Measurements from ENCODE around the gene CDKN2AIPNL.

Gene CDKN2AIPNL

GRCh38 chr5:134437847-134438581, 26.3 kb upstream of the CDKN2AIPNL start:
- Mint-ChIP-seq H3K9me3 (no peaks in the 10 kb centered on the region), H3K4me3 (no peak overlapping the region), H3K4me1 (peaks cover 32% of the 10 kb centered on the region), H3K36me3 (ENCODE audit: low read depth) (no peaks in the 10 kb centered on the region), H3K27ac (peak overlapping the region in 2 of 3 experiments; percentile 14 to 76), H3K27me3 (ENCODE audit: low read depth) (peaks cover 20% of the 10 kb centered on the region)
- TF ChIP-seq CTCF (IDR thresholded peaks at IDR 0.05; ENCODE audit: unreplicated experiment in 3 of 3) = no peak

- H3K27me3 Mint-ChIP-seq (ENCODE audit: low read depth) = peaks cover 20% of the 10 kb centered on the region
These were observed 25.7 kb upstream of the CDKN2AIPNL start for GRCh38 chr5:134437340-134437846.

GRCh38 chr5:134436523-134437339, 25.1 kb upstream of the CDKN2AIPNL start:
- Mint-ChIP-seq H3K27ac (peak overlapping the region; percentile 35 to 66 (median 44)), H3K4me1 (peaks cover 32% of the 10 kb centered on the region), H3K36me3 (ENCODE audit: low read depth) (no peaks in the 10 kb centered on the region), H3K4me3 (no peak overlapping the region), H3K9me3 (no peaks in the 10 kb centered on the region), H3K27me3 (ENCODE audit: low read depth) (peaks cover 20% of the 10 kb centered on the region)
- TF ChIP-seq CTCF (IDR thresholded peaks at IDR 0.05; ENCODE audit: unreplicated experiment in 3 of 3) = no peak

More at GRCh38 chr5:134437340-134437846, 25.7 kb upstream of the CDKN2AIPNL start:
- TF ChIP-seq CTCF (IDR thresholded peaks at IDR 0.05; ENCODE audit: unreplicated experiment in 3 of 3) = no peak
- Mint-ChIP-seq H3K36me3 (ENCODE audit: low read depth) (no peaks in the 10 kb centered on the region), H3K27ac (peak overlapping the region; percentile 35 to 66 (median 44)), H3K4me1 (peaks cover 32% of the 10 kb centered on the region), H3K4me3 (no peak overlapping the region), H3K9me3 (no peaks in the 10 kb centered on the region)

GRCh38 chr5:134435560-134435959, 23.9 kb upstream of the CDKN2AIPNL start:
- no peak for TF ChIP-seq CTCF (IDR thresholded peaks at IDR 0.05; ENCODE audit: unreplicated experiment in 3 of 3)
- Mint-ChIP-seq H3K4me1 (peaks cover 32% of the 10 kb centered on the region), H3K36me3 (ENCODE audit: low read depth) (no peaks in the 10 kb centered on the region), H3K4me3 (no peak overlapping the region), H3K9me3 (no peaks in the 10 kb centered on the region), H3K27ac (peak overlapping the region in 1 of 3 experiments; percentile 16), H3K27me3 (ENCODE audit: low read depth) (peaks cover 20% of the 10 kb centered on the region)

GRCh38 chr5:134432677-134433359, 21.1 kb upstream of the CDKN2AIPNL start:
- no peak overlapping the region for H3K4me3 Mint-ChIP-seq
- H3K27me3 Mint-ChIP-seq (ENCODE audit: low read depth) = peaks cover 29% of the 10 kb centered on the region
- H3K36me3 Mint-ChIP-seq (ENCODE audit: low read depth) = no peaks in the 10 kb centered on the region
- no peaks in the 10 kb centered on the region for H3K9me3 Mint-ChIP-seq
- no peak overlapping the region for H3K27ac Mint-ChIP-seq
- no peak for TF ChIP-seq CTCF (IDR thresholded peaks at IDR 0.05; ENCODE audit: unreplicated experiment in 3 of 3)
- peaks cover 17% of the 10 kb centered on the region for H3K4me1 Mint-ChIP-seq
